ENCODE results near the gene UBAC2.

DNA sequence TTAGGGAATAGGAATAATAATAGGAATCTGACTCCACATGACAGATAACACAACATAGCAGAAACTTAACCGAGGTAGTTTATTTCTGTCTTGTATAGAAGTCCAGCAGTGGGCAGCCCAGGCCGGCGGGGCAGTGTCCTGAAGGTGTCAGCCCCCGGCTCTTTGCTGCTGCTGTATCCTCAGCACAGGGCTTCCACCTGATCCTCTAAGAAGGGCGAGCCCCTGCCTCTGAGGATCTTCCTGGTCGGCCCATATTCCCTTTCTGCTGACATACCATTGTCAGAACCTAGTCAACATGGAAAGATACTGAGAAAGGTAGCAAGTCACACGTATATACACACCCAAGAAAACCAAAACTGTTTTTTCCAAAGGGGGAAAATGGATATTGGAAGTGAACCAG, 162.7 kb downstream of the UBAC2 start:
- TF ChIP-seq, protein P1, sequence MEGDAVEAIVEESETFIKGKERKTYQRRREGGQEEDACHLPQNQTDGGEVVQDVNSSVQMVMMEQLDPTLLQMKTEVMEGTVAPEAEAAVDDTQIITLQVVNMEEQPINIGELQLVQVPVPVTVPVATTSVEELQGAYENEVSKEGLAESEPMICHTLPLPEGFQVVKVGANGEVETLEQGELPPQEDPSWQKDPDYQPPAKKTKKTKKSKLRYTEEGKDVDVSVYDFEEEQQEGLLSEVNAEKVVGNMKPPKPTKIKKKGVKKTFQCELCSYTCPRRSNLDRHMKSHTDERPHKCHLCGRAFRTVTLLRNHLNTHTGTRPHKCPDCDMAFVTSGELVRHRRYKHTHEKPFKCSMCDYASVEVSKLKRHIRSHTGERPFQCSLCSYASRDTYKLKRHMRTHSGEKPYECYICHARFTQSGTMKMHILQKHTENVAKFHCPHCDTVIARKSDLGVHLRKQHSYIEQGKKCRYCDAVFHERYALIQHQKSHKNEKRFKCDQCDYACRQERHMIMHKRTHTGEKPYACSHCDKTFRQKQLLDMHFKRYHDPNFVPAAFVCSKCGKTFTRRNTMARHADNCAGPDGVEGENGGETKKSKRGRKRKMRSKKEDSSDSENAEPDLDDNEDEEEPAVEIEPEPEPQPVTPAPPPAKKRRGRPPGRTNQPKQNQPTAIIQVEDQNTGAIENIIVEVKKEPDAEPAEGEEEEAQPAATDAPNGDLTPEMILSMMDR (IDR thresholded peaks at IDR 0.05), result no peak
- TF ChIP-seq POLR2A (IDR thresholded peaks at IDR 0.05), result no peak
